Putamen (tissue), 1 donor: ENCODE data around the gene PPIB.
"Not testable (repeated sequence)": the region's sequence is repeated elsewhere in the genome, so short reads cannot be mapped to it uniquely, and the experiment has no call there.

Source experiments
- DNase-seq: peaks from one replicate; pipeline ENCODE4 v3.0.0-alpha.2; 2016; ENCODE audit warnings: low spot score

The PPIB gene

DNA sequence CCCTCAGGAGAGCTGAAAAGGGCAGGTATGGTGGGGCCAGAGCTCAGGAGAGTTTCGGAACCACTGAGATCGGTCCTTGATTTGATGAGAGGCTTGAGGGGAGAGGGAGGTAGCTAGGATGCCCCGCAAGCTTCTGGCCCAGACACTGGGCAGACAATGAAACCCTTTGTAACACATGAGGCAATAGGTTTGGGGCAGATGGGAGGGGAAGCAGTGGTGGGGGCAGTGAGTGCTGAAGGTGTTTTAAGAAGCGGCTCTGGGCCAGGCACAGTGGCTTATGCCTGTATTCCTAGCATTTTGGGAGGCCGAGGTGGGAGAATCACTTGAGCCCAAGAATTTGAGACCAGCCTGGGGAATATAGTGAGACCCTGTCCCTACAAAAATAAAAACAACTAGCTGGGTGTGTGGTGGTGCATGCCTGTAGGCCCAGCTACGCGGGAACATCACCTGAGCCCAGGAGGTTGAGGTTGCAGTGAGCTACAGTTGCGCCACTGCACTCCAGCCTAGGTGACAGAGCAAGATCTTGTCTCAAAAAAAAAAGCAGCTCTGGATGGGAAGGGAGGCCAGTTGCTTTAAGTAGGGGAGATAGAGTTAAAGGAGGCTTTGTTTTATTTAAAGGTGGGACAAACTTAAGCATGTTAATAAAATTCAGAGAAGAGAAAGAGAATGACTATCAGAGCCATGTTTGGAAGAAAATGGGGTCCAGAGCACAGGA lies 20.9 kb downstream of the PPIB start:
- DNase-seq, result no peak

DNA sequence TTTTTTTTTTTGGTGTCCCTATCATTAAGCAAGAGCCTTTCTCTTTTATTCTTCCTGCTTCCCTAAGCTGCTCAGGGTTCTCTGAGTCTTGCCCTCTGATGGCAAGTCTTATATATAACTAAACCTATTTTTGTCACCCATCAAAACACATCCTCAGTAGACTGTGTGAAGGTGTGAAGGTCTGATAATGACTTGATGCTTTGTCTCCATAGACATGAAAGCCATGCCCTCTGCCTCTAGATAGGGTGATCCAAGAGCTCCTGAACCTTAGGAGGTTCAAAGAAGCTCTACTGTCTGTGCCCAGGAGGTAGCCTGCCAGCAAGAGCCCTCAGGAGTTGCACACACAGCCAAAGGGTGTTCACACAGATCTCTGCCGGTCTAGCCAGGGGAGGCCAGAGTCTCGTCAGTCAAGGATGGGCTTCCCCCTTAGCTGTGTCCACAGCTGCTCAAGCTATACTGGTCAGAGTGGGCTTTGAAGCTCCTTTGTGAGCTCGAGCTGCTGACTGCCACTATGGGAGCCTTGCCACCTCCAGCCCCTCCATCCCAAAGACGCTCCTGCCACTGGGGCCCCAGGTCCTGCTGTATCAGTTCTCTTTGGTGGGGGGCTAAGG lies 24.4 kb downstream of the PPIB start:
- DNase-seq, result no peak

DNA sequence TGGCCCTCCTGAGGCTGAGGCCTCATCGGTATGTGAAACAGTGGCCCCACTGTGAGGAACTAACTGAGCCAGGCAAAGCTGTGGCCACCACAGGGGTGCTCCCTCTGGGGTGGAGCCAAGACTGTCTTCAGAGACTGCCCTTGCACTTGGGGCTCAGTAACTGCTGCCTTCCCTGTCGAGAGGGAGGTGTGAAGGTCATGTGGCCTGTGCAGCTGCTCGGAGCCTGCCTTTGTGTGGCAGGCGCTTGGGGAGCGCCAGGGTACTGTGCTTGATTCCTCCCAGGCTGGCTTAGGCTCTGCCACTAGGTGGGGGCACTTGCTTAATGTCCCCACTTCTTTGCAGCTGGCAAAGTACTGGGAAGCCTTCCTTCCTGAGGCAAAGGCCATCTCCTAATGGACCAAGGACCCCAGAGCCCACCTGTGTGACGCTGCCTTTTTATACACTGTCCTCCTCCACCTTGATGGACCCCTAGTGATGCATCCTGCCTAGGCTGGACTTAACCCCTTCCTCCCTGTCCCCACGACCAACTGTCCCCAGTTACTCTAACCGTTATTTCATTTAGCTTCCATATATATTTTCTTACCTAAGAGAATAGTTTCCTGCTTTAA lies 25.5 kb downstream of the PPIB start:
- no peak for DNase-seq

DNA sequence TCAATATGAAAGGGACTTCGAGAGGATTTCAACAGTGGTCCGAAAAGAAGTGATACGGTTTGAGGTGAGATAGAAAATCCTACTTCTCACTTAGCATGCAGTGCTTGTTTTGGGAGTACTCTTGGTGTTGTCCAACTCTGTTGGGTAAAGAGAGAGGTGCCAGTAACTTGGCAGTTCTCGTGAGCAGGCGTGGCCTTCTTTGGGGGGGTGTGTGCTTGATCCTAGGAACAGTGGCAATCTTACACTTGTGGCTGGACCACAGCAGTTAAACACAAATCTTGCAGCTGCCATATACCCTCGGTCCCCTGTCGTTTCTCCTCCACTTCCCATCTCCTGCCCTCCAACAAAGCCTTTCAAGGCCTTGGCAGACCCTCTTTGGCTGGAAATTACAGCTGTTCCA lies 26.5 kb downstream of the PPIB start:
- DNase-seq, result no peak

DNA sequence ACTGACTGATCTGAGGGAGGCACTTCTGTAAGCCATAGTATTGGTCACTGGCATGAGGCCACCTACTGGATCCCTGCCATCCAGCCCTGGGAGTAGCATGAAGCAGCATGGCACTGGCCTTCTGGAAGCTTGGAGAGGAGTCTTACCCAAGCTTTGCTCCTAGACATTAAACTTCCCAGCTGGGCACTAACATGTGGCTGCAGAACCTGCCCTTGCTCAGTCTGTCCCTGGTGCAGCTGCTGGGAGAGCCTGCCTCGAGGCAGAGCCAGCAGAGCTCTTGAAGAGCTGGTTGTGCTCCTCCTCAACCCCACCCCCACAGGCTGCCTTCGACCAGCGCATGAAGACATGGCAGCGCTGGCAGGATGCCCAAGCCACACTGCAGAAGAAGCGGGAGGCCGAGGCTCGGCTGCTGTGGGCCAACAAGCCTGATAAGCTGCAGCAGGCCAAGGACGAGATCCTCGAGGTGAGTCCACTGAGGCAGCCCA lies 28.4 kb downstream of the PPIB start:
- DNase-seq, result peak; percentile 77

DNA sequence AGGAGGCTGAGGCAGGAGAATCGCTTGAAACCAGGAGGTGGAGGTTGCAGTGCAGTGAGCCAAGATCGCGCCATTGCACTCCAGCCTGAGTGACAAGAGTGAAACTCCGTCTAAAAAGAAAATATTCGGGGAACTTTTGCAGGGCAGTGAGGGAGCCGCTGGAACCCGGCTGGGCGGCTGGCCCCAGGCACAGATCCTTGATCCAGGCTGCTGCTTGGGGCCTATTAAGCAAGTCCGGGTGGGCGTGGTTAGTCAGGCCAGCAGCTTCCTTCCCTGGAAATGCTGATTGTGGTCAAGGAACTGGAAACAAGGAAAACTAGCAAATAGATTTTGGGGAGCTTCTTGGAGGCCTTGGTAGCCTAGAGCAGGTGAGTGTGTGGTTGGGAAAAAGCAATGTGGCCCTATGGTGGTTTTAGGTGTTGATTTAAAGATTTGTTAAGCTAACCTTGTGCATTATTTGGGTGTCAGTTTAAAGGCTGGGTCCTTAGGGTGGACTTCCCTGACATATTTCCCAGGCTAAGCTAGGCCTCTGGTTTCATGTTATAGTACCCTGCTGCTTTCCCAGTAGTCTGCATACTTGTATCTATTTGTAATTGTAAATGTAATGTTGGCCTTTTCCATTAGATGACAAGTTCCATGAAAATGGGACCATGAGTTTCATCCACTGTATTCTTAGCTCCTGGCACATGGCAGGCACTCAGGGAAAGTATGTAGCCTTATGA lies 29.0 kb downstream of the PPIB start:
- no peak for DNase-seq

DNA sequence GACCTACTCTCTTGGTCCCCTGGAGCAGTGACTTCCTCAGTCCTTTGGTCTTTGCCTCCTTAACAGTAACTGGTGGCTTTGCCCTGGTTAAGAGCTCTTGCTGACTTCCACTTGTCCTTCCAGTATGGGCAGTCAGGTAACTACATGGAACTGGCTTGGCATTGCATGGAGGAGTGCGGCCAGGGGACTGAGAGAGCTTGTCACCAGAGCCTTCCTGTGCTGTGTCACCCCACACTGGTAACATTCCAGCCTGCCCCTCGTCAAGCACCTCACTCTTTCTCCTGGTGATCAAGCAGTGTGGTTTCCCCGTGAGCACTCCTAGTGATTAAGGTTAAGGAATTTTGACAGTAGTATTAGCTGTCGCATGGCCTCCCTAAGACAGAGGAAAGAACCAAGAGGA lies 30.6 kb downstream of the PPIB start:
- no peak for DNase-seq

DNA sequence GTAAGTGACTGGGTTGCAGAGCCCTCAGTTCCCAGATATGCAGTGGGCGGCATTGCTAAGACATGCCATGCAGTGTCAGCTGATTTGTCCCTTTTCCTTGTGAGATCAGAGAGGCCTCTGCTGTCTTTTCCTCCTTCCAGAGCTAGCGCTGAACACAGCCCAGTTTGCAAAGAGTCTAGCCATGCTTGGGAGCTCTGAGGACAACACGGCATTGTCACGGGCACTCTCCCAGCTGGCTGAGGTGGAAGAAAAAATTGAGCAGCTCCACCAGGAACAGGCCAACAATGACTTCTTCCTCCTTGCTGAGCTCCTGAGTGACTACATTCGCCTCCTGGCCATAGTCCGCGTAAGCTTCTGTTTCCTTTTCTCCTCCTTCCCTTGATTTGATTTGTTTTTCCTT lies 31.3 kb downstream of the PPIB start:
- no peak for DNase-seq

DNA sequence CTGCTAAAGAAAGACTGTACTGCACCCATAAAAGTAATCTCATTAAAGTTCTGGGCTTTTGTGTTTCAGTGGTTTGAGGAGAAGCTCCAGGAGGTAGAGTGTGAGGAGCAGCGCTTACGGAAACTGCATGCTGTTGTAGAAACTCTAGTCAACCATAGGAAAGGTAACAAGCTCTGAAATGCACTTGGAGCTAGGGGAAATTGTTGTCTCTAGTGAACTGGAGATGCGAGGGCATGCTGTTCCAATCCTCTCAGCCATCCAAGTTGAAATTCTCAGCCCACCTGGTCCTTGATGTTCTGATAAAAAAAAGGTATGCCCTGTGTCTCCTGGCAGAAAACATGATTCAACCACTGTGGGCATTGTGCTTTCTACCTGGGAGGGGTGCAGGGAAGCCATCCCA lies 32.7 kb downstream of the PPIB start:
- DNase-seq, result no peak

DNA sequence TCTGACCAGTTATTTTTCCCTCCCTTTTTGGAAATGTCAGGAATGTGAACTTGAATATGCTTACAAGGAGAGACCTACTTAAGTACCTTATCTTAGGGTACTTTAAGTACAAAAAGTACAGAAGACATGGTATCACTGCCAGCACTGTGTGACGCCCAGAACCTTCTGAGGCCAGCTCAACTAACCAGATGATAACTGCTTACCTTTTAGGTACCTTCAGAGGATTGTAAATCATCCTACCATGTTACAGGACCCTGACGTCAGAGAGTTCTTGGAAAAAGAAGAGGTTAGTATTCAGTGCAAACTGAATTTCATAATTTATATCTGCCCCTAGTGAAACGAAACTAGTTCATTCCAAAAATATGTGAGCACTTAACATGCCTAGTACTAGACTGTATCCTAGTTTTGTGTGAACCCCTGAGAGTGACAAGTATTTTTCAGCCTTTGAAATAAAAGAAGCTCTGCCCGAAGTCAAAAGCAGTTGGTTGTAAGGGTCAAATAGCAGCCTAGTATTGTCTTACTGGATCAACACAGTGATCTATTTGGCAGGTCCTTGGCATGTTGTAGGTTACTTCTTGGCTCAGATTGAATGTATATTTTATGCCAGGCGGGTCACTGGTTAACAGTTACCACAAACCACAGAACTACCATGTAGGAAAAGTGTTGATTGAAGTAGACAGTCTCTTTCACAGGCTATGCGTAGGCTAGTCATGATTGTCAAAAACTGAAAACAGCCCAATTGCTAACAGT lies 35.1 kb downstream of the PPIB start:
- DNase-seq, result no peak

DNA sequence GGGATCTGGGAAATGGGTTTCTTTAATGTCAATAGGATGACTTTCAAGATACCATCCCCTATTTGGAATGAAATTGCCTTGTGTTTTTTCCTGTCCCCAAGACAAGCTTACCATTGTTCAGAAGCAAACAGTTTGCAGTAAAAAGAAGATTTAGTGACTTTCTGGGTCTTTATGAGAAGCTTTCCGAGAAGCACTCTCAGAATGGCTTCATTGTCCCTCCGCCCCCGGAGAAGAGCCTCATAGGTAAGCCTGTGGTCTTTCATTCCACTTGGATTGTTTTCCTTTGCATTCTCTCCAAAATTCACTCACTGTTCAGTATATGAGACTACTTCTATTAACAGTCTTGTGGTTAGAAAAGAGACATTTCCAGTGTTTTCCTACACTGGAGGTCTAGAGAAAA lies 36.8 kb downstream of the PPIB start:
- no peak for DNase-seq

DNA sequence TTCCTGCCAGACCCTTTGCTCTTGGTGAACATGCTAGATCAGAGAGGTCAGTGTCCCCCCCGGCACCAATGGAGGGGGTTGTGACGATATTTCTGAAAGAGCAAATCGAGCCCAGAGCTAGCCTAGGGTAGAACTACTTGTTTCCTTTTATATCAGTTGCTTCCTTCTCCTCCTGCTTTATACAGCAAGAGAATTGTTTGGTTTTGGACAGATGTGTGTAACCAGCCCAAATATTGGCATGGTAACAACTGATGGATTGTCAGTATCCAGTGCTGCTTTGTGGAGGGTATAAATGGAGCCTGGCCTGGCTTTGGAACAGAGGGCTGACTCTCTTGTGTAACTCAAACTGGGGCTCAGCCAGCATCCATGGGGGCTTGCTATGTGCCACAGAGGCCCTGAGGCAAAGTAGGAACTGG lies 39.9 kb downstream of the PPIB start:
- DNase-seq, result peak; percentile 97

DNA sequence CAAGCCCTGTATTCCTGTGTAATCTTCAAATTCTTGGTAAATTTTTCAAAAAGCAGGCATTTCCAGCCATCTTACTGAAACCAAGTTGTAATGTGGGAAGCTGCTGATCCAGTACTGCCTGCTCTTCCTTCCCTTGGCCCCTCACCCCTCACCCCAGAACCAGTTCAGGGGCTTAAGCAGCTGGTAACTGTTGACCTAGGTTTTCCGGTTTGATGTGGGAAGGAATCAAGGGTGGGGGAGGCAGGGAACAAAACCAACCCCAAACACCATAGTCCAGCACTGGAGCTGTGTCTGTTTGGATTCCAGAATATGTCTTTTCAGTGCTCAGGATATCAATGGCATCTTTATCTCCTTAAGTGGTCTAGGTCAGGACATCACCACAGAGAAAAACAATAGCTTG lies 40.4 kb downstream of the PPIB start:
- no peak for DNase-seq

DNA sequence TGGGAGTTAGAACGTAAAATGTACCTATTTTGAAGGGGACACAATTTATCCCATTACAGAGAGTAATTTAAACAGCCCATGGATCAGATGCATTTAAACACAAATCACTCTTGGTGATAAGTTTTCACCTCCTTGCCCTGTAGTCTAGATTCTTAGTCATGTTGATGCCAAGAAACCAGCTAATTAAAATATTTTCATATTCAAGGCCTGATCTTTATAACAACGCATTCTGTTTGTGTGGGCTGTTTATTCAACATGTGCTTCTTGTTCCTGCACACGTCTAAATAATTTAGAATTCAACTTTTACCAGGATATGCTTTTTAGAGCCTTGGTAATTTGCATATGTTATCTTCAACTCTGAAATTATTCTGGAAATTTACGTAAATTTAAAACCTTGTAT lies 41.2 kb downstream of the PPIB start:
- DNase-seq, result no peak

DNA sequence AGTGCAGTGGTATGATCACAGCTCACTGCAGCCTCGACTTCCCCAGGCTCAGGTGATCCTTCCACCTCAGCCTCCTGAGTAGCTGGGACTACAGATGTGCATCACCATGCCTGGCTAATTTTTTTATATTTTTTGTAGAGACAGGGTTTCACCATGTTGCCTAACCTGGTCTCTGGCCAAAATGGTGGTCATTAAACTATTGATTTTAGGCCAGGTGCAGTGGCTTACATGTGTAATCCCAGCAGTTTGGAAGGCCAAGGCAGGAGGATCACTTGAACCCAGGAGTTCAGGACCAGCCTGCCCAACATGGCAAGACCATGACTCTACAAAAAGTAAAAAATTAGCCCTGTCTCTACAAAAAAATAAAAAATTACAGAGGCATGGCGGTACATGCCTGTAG lies 42.5 kb downstream of the PPIB start:
- not testable (repeated sequence) for DNase-seq

DNA sequence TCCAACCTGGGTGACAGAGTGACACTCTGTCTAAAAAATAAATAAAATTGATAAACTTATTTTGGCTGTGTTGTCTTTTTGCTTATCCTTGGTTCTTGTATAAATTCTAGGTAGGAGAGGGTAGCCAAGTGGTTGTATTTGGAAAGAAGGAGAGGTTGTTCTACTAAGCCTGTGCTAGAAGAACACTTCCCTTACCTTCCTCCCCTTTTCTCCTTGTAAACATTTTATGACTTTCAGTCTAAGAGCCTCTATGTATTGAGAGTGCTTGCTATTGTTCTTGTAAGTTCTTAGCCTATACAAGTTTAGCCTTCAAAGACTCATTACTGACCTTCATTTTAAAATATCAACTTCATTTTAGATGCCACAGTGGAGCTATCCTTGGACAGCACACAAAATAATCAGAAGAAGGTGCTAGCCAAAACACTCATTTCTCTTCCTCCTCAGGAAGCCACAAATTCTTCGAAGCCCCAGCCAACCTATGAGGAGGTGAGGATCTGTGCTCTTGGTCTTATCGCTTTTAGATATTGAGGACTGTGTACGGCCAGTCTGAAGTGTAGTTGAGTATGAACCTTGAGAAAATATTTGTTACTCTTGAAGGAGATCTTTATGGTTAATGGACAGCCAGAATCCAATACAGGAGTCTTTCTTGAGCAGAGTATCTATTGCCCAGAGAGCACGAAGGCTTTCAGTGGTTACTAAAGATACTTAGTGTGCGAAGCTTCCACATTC lies 44.9 kb downstream of the PPIB start:
- no peak for DNase-seq

DNA sequence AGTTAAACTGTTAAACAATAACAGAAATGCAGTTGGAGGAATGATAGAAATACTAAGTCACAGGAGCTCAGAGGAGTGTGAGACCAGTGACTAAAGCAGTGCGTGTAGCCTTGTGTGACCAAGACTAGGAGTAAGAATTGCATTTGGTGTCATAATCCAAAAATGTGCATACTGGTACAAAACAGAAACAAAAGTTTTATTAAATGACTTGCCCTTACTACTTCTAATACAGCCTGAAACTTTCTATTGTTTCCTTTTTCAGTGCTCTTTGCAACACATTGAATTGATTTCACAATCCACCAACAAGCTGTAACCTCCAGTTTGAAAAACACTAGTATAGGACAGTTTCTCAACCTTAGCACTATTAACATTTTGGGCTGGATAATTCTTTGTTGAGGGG lies 49.9 kb downstream of the PPIB start:
- DNase-seq, result no peak

DNA sequence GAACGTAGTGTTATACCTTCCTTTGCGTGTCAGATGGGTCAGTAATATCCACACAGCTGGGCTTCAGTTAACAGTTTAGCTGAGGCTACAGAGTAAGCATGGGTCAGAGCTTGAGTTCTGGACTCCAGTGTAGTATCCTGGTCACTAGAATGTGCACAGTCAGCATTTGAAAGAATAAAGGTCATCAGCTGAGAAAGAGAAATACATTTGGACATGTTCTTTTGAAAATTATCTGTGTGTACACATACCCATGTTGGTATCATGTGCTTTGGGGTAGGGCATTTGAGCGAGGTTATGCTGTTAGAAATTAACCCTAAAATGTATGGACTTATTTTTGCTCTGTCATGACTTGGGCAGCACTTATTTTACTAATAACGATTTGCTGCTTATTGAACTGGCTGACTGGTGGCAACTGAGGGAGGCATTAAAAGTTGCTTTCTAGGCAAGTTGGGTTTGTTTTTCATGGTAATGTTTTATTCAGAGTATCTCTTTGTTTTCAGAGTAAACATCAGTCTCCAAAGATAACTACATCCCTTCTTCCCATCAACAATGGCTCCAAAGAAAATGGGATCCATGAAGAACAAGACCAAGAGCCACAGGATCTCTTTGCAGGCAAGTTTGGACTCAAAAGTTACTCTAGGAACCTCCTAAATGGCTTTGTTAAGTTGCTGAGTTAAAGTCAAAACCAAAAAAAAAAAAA lies 50.6 kb downstream of the PPIB start:
- DNase-seq, result no peak

DNA sequence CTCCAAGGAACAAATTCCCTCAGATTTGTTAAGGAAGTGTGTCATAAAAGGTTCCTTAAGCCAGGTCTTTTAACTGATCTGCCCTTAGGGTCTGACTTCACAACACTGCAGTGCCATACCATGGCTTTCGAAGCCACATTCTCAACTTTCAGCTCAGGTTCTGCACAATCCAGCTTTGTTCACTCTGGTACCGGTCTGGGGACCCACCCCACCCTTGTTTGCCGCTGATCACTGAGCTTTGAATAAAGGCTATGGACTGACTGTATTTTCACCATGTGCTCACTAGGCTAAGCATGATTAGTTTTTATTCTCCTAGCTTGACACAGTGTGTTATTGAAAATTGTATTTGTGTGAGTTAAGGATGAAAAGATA lies 51.2 kb downstream of the PPIB start:
- no peak for DNase-seq

DNA sequence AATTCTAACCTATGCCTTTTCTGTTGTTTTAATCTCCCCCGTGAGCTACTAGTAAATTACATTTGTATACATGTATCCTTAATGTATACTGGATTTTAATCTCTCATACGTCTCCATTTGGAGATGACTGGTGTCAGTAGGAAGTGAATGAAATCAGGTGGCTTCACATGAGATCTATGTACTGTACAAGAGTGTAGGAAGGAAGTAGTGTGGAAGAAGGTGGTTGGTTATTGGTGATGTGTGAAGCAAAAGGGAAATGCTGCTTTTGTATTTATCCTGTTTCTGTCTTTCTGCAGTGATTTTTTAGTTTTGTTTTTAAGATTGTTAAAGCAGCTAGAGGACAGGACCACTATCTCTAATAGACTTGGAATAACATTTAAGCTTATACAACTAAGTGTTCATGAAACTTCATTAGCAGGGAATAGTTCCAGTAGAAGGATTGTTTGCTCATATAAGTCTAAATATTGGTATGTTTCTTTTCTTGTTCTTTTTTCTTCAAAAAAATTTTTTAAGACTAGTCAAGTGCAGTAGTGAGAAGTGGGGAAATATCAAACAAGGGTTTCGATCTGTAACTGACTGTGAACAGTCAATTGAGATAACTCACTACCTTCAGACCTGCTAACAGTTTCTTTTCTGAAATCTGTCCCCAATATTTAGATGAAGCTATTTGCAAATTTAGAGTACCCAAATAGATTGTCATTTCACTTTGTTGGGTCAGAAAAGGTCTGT lies 51.7 kb downstream of the PPIB start:
- no peak for DNase-seq
